ENCODE data around the gene PSMB7.
A peak's percentile ranks its signal among the peaks of the same experiment; 100 is the strongest.

PSMB7 gene

GRCh38 chr9:124392871-124393460, 22.3 kb downstream of the PSMB7 start:
- H2AFZ ChIP-seq (ENCODE audit: low read length) = no peak overlapping the region
- H3K9me2 ChIP-seq (replicated peaks; ENCODE audit: low read depth, low read length) = no peaks in the 10 kb centered on the region
- H3K4me1 ChIP-seq (ENCODE audit: insufficient read depth, low read length, poor library complexity, severe bottlenecking) = peaks cover 23% of the 10 kb centered on the region
- H3K4me3 ChIP-seq (ENCODE audit: low read length, poor library complexity, severe bottlenecking) = no peak overlapping the region
- peaks cover 24% of the 10 kb centered on the region; the same call in 1 of the 2 replicates for H3K36me3 ChIP-seq (ENCODE audit: insufficient read depth, low read length)
- H3K79me2 ChIP-seq (ENCODE audit: insufficient read depth, low read length) = peaks cover 94% of the 10 kb centered on the region
- TF ChIP-seq CTCF (conservative IDR thresholded peaks at IDR 0.05; ENCODE audit: low read length) = peak; percentile 45
- TF ChIP-seq EZH2phosphoT487 (IDR thresholded peaks at IDR 0.05; ENCODE audit: borderline replicate concordance) = no peak
- no peak overlapping the region for H3K9ac ChIP-seq (ENCODE audit: low read depth, low read length, poor library complexity, severe bottlenecking)
- no peaks in the 10 kb centered on the region for H3F3A ChIP-seq (ENCODE audit: low read depth)
- no peaks in the 10 kb centered on the region for H3K9me3 ChIP-seq (ENCODE audit: insufficient read depth, low read depth, low read length)
- no peaks in the 10 kb centered on the region for H3K27me3 ChIP-seq (ENCODE audit: insufficient read depth, low read length, poor library complexity, severe bottlenecking)
- H4K20me1 ChIP-seq (ENCODE audit: insufficient read depth, low read length, poor library complexity, severe bottlenecking) = peaks cover 25% of the 10 kb centered on the region
- H3K4me2 ChIP-seq (ENCODE audit: low read depth, low read length, poor library complexity, severe bottlenecking) = no peak overlapping the region

- Histone ChIP-seq H3K4me3 (ENCODE audit: low read length, poor library complexity, severe bottlenecking) (no peak overlapping the region), H3F3A (ENCODE audit: low read depth) (no peaks in the 10 kb centered on the region), H3K4me2 (ENCODE audit: low read depth, low read length, poor library complexity, severe bottlenecking) (no peak overlapping the region), H3K4me1 (ENCODE audit: insufficient read depth, low read length, poor library complexity, severe bottlenecking) (peaks cover 26% of the 10 kb centered on the region), H4K20me1 (ENCODE audit: insufficient read depth, low read length, poor library complexity, severe bottlenecking) (peaks cover 30% of the 10 kb centered on the region), H3K36me3 (ENCODE audit: insufficient read depth, low read length) (peaks cover 21% of the 10 kb centered on the region; the same call in 1 of the 2 replicates), H3K9me2 (replicated peaks; ENCODE audit: low read depth, low read length) (no peaks in the 10 kb centered on the region), H2AFZ (ENCODE audit: low read length) (no peak overlapping the region), H3K9me3 (ENCODE audit: insufficient read depth, low read depth, low read length) (no peaks in the 10 kb centered on the region), H3K9ac (ENCODE audit: low read depth, low read length, poor library complexity, severe bottlenecking) (no peak overlapping the region), H3K27me3 (ENCODE audit: insufficient read depth, low read length, poor library complexity, severe bottlenecking) (no peaks in the 10 kb centered on the region), H3K79me2 (ENCODE audit: insufficient read depth, low read length) (peaks cover 94% of the 10 kb centered on the region)
- TF ChIP-seq CTCF (conservative IDR thresholded peaks at IDR 0.05; ENCODE audit: low read length) = no peak
- no peak for TF ChIP-seq EZH2phosphoT487 (IDR thresholded peaks at IDR 0.05; ENCODE audit: borderline replicate concordance)
These were observed 22.9 kb downstream of the PSMB7 start for GRCh38 chr9:124392254-124392870.

GRCh38 chr9:124390794-124391658, 24.2 kb downstream of the PSMB7 start:
- Histone ChIP-seq H4K20me1 (ENCODE audit: insufficient read depth, low read length, poor library complexity, severe bottlenecking) (peaks cover 34% of the 10 kb centered on the region), H3K4me1 (ENCODE audit: insufficient read depth, low read length, poor library complexity, severe bottlenecking) (peaks cover 26% of the 10 kb centered on the region), H3K27me3 (ENCODE audit: insufficient read depth, low read length, poor library complexity, severe bottlenecking) (no peaks in the 10 kb centered on the region), H3K36me3 (ENCODE audit: insufficient read depth, low read length) (peaks cover 12% of the 10 kb centered on the region; the same call in 1 of the 2 replicates), H3F3A (ENCODE audit: low read depth) (no peaks in the 10 kb centered on the region), H3K79me2 (ENCODE audit: insufficient read depth, low read length) (peaks cover 94% of the 10 kb centered on the region), H3K9me2 (replicated peaks; ENCODE audit: low read depth, low read length) (no peaks in the 10 kb centered on the region), H3K4me2 (ENCODE audit: low read depth, low read length, poor library complexity, severe bottlenecking) (no peak overlapping the region), H2AFZ (ENCODE audit: low read length) (no peak overlapping the region), H3K4me3 (ENCODE audit: low read length, poor library complexity, severe bottlenecking) (no peak overlapping the region), H3K9me3 (ENCODE audit: insufficient read depth, low read depth, low read length) (no peaks in the 10 kb centered on the region), H3K9ac (ENCODE audit: low read depth, low read length, poor library complexity, severe bottlenecking) (no peak overlapping the region)
- TF ChIP-seq CTCF (conservative IDR thresholded peaks at IDR 0.05; ENCODE audit: low read length) = no peak
- no peak for TF ChIP-seq EZH2phosphoT487 (IDR thresholded peaks at IDR 0.05; ENCODE audit: borderline replicate concordance)
